ENCODE measurements around the gene MLANA.

DNA sequence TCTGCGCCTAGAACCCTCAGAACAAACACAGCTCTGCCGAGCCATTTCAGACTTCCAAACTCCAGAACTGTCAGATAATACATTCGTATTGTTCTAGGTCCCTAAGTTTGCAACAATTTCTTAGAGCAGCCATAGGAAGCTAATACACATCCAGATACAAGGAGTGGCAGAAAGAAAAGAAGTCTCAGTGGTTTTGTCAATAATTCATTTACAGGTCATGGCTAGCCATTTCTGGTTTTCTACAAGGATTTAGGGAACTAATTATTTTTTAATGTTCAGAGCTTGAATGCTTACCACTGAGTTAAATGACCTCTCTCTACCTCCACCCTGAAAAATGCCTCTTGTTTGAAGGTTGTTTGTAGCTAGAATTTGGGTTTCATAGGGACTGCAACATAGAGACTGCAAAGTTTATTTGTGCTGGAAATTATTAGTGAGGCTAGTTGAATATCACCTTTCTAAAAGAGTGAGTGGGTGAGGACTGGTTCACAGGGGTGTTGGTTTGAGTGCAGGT, 42.3 kb upstream of the MLANA start:
- TF ChIP-seq, protein P1, sequence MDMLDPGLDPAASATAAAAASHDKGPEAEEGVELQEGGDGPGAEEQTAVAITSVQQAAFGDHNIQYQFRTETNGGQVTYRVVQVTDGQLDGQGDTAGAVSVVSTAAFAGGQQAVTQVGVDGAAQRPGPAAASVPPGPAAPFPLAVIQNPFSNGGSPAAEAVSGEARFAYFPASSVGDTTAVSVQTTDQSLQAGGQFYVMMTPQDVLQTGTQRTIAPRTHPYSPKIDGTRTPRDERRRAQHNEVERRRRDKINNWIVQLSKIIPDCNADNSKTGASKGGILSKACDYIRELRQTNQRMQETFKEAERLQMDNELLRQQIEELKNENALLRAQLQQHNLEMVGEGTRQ (IDR thresholded peaks at IDR 0.05; ENCODE audit: borderline replicate concordance, low read depth, low read length): no peak
- TF ChIP-seq, protein P2, sequence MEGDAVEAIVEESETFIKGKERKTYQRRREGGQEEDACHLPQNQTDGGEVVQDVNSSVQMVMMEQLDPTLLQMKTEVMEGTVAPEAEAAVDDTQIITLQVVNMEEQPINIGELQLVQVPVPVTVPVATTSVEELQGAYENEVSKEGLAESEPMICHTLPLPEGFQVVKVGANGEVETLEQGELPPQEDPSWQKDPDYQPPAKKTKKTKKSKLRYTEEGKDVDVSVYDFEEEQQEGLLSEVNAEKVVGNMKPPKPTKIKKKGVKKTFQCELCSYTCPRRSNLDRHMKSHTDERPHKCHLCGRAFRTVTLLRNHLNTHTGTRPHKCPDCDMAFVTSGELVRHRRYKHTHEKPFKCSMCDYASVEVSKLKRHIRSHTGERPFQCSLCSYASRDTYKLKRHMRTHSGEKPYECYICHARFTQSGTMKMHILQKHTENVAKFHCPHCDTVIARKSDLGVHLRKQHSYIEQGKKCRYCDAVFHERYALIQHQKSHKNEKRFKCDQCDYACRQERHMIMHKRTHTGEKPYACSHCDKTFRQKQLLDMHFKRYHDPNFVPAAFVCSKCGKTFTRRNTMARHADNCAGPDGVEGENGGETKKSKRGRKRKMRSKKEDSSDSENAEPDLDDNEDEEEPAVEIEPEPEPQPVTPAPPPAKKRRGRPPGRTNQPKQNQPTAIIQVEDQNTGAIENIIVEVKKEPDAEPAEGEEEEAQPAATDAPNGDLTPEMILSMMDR (IDR thresholded peaks at IDR 0.05 in 2 of 3, conservative IDR thresholded peaks at IDR 0.05 in 1 of 3; ENCODE audit: control insufficient read depth in 2 of 3, extremely low read depth in 1 of 3, insufficient read depth in 1 of 3, low read depth in 3 of 3, low read length in 3 of 3): no peak
- no peak for TF ChIP-seq RAD21 (IDR thresholded peaks at IDR 0.05; ENCODE audit: insufficient read depth, low read depth, low read length)
- TF ChIP-seq FOS (IDR thresholded peaks at IDR 0.05; ENCODE audit: borderline replicate concordance, extremely low read depth, insufficient read length): no peak
- TF ChIP-seq TAF1 (IDR thresholded peaks at IDR 0.05; ENCODE audit: borderline replicate concordance, low read depth, low read length): no peak
- no peak for TF ChIP-seq POLR2A (IDR thresholded peaks at IDR 0.05; ENCODE audit: low read depth, low read length)
- TF ChIP-seq CEBPB (IDR thresholded peaks at IDR 0.05; ENCODE audit: borderline replicate concordance in 1 of 2, low read depth in 2 of 2, low read length in 2 of 2): no peak
- TF ChIP-seq MYC (IDR thresholded peaks at IDR 0.05; ENCODE audit: insufficient read depth, insufficient read length, insufficient replicate concordance, low read length, severe bottlenecking): no peak
